Panc1 (cell line): ENCODE measurements around the gene ABHD12. TPM values are rescaled to one million over a fixed set of nuclear protein-coding genes. Genes with fewer than 3 reads are reported as not detected.

Source experiments
- ATAC-seq: fragments of 200-7000 bp; cut with Tn5 transposase; 2 replicates; pipeline ENCODE4 v1.9.1; 2020; ENCODE audit warnings: mild to moderate bottlenecking, moderate library complexity
- BruUV-seq: library from RNA; stranded (reverse); fragments of 400-500 nt; replicated peaks from 2 replicates; lab custom pipeline; 2021; lab: Mats Ljungman, UMichigan
- CTCF ChIA-PET: fragments of 300-600 bp; sonication (Branson Sonifier 250); formaldehyde crosslinking; loops from one replicate; lab custom pipeline; 2022; ENCODE audit warnings: antibody characterized with exemption; lab: Charles Lee
- POLR2A ChIA-PET: fragments of 300-600 bp; sonication (Branson Sonifier 250); formaldehyde crosslinking; loops from one replicate; lab custom pipeline; 2022; ENCODE audit warnings: antibody characterized with exemption; lab: Charles Lee
- DNase-seq: peaks from one replicate; pipeline ENCODE4 v3.0.0-alpha.2; 2010; ENCODE audit warnings: low read depth, low spot score
- H3K27ac ChIP-seq: 2 replicates; pipeline ENCODE4 v1.5.1; 2011; ENCODE audit warnings: mild to moderate bottlenecking, low read length, inconsistent platforms
- H3K27me3 ChIP-seq: fragments of 200-500 bp; sonication (Bioruptor generic); 2 replicates; pipeline ENCODE4 v1.6.0; 2014; ENCODE audit warnings: low read length, inconsistent platforms; ENCODE audit not compliant: control insufficient read depth, insufficient read depth
- H3K36me3 ChIP-seq: fragments of 200-500 bp; sonication (Bioruptor generic); 2 replicates; pipeline ENCODE4 v1.5.1; 2014; ENCODE audit warnings: inconsistent platforms, mild to moderate bottlenecking, low read length, moderate library complexity; ENCODE audit not compliant: control insufficient read depth, insufficient read depth
- H3K4me1 ChIP-seq: 2 replicates; pipeline ENCODE4 v1.5.1; 2011; ENCODE audit warnings: inconsistent platforms, mild to moderate bottlenecking, low read length, moderate library complexity; ENCODE audit not compliant: control insufficient read depth, insufficient read depth
- H3K4me3 ChIP-seq, 2 experiments: 2 replicates each; pipeline ENCODE4 v1.5.1; 2011 to 2012; ENCODE audit warnings: low read depth in 2 of 2, low read length in 2 of 2, mild to moderate bottlenecking in 2 of 2, inconsistent platforms in 1 of 2, moderate library complexity in 1 of 2
- H3K9me3 ChIP-seq: fragments of 200-500 bp; sonication (Bioruptor generic); 2 replicates; pipeline ENCODE4 v1.5.1; 2014; ENCODE audit warnings: low read depth, mild to moderate bottlenecking, inconsistent platforms, low read length, moderate library complexity; ENCODE audit not compliant: control insufficient read depth, insufficient read depth
- POLR2AphosphoS5 ChIP-seq: IDR thresholded peaks from 2 replicates; pipeline ENCODE4 v1.6.1; 2012; ENCODE audit warnings: mild to moderate bottlenecking, low read depth, low read length, moderate library complexity
- SIN3A ChIP-seq: IDR thresholded peaks from 2 replicates; pipeline ENCODE4 v1.6.1; 2012; ENCODE audit warnings: low read depth, mild to moderate bottlenecking, low read length, moderate library complexity, borderline replicate concordance; ENCODE audit not compliant: insufficient read depth
- TCF7L2 ChIP-seq: IDR thresholded peaks from 2 replicates; pipeline ENCODE4 v1.6.1; 2011; ENCODE audit warnings: mild to moderate bottlenecking, low read depth, low read length, inconsistent platforms
- in situ Hi-C: cut with HindIII; loops from 2 replicates; pipeline ENCODE4 v1.10.0; 2016; ENCODE audit warnings: low sequenced_read_pairs, low pct_unique_long_range_greater_than_20kb
- intact Hi-C: fragments of 100-400 bp; cut with micrococcal nuclease; formaldehyde crosslinking; loops from one replicate; pipeline ENCODE4 v1.10.0; 2022; ENCODE audit not compliant: unreplicated experiment
- total RNA-seq: library from RNA; stranded (reverse); gene quantifications from one replicate; pipeline ENCODE4 v1.2.1, GENCODE V29; 2021; ENCODE audit not compliant: unreplicated experiment
- TF ChIP-seq, protein P1 (sequence below), 2 experiments: IDR thresholded peaks; 2 replicates each; pipeline ENCODE4 v1.6.1; 2011 to 2012; ENCODE audit warnings: low read depth in 2 of 2, control low read depth in 1 of 2, low read length in 1 of 2, mild to moderate bottlenecking in 1 of 2, moderate library complexity in 1 of 2; ENCODE audit not compliant: insufficient read depth in 1 of 2
- TF ChIP-seq, protein P2 (sequence below): fragments of 450-650 bp; IDR thresholded peaks from 2 replicates; pipeline ENCODE4 v1.5.1; 2017; ENCODE audit warnings: mild to moderate bottlenecking

The ABHD12 gene
- total RNA-seq, 1 experiment from 2014 or later, result 90.9 TPM

DNA sequence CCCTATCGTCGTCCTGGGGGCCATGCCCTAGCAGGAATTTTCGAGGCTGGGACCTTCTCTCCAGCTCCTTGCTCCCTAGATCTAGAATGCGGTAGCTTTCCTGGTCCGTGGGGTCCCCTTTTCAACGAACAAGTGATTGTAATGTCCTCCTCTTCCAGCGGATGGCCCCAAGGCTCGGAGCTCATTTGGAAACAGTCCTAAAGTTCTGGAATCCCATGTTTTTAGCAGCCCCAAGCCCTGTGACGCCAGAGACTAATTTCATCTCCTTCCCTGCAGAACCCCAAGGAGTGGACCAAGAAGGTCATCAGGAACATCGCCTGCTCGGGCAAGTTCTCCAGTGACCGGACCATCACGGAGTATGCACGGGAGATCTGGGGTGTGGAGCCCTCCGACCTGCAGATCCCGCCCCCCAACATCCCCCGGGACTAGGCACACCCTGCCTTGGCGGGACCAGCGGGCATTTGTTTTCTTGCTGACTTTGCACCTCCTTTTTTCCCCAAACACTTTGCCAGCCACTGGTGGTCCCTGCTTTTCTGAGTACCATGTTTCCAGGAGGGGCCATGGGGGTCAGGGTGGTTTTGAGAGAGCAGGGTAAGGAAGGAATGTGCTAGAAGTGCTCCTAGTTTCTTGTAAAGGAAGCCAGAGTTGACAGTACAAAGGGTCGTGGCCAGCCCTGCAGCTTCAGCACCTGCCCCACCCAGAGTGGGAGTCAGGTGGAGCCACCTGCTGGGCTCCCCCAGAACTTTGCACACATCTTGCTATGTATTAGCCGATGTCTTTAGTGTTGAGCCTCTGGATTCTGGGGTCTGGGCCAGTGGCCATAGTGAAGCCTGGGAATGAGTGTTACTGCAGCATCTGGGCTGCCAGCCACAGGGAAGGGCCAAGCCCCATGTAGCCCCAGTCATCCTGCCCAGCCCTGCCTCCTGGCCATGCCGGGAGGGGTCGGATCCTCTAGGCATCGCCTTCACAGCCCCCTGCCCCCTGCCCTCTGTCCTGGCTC lies 94.2 kb downstream of the ABHD12 start:
- H3K27ac ChIP-seq, result peak overlapping the region; percentile 79
- intact Hi-C loops, result loop anchor here (10.0 kb wide), 1 partner anchor 302 kb away; the partner anchor contains the start of gene APMAP
- no peak overlapping the region for H3K4me3 ChIP-seq
- CTCF ChIA-PET, result interaction anchor here (0.6 to 1.8 kb wide), 2 partner anchors 19 to 102 kb away, joined by 5 to 9 read pairs; no protein-coding TSS in a partner anchor
- no TSS peak for BruUV-seq
- H3K9me3 ChIP-seq, result no peaks in the 10 kb centered on the region
- in situ Hi-C loops, result no loop called here
- DNase-seq (no peak), ATAC-seq (peak; percentile 8; the same call in 1 of the 2 replicates)
- H3K36me3 ChIP-seq, result 0 out of 2 replicates have a peak, but pooled peaks cover 4% of the 10 kb centered on the region
- no peaks in the 10 kb centered on the region for H3K27me3 ChIP-seq
- POLR2A ChIA-PET, result no interaction called here
- H3K4me1 ChIP-seq, result peaks cover 69% of the 10 kb centered on the region
- TF ChIP-seq, protein P1, sequence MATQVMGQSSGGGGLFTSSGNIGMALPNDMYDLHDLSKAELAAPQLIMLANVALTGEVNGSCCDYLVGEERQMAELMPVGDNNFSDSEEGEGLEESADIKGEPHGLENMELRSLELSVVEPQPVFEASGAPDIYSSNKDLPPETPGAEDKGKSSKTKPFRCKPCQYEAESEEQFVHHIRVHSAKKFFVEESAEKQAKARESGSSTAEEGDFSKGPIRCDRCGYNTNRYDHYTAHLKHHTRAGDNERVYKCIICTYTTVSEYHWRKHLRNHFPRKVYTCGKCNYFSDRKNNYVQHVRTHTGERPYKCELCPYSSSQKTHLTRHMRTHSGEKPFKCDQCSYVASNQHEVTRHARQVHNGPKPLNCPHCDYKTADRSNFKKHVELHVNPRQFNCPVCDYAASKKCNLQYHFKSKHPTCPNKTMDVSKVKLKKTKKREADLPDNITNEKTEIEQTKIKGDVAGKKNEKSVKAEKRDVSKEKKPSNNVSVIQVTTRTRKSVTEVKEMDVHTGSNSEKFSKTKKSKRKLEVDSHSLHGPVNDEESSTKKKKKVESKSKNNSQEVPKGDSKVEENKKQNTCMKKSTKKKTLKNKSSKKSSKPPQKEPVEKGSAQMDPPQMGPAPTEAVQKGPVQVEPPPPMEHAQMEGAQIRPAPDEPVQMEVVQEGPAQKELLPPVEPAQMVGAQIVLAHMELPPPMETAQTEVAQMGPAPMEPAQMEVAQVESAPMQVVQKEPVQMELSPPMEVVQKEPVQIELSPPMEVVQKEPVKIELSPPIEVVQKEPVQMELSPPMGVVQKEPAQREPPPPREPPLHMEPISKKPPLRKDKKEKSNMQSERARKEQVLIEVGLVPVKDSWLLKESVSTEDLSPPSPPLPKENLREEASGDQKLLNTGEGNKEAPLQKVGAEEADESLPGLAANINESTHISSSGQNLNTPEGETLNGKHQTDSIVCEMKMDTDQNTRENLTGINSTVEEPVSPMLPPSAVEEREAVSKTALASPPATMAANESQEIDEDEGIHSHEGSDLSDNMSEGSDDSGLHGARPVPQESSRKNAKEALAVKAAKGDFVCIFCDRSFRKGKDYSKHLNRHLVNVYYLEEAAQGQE (IDR thresholded peaks at IDR 0.05; ENCODE audit: insufficient read depth in 1 of 2, low read depth in 2 of 2, low read length in 1 of 2), result no peak
- TF ChIP-seq, protein P2, sequence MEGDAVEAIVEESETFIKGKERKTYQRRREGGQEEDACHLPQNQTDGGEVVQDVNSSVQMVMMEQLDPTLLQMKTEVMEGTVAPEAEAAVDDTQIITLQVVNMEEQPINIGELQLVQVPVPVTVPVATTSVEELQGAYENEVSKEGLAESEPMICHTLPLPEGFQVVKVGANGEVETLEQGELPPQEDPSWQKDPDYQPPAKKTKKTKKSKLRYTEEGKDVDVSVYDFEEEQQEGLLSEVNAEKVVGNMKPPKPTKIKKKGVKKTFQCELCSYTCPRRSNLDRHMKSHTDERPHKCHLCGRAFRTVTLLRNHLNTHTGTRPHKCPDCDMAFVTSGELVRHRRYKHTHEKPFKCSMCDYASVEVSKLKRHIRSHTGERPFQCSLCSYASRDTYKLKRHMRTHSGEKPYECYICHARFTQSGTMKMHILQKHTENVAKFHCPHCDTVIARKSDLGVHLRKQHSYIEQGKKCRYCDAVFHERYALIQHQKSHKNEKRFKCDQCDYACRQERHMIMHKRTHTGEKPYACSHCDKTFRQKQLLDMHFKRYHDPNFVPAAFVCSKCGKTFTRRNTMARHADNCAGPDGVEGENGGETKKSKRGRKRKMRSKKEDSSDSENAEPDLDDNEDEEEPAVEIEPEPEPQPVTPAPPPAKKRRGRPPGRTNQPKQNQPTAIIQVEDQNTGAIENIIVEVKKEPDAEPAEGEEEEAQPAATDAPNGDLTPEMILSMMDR, result peak; percentile 76

DNA sequence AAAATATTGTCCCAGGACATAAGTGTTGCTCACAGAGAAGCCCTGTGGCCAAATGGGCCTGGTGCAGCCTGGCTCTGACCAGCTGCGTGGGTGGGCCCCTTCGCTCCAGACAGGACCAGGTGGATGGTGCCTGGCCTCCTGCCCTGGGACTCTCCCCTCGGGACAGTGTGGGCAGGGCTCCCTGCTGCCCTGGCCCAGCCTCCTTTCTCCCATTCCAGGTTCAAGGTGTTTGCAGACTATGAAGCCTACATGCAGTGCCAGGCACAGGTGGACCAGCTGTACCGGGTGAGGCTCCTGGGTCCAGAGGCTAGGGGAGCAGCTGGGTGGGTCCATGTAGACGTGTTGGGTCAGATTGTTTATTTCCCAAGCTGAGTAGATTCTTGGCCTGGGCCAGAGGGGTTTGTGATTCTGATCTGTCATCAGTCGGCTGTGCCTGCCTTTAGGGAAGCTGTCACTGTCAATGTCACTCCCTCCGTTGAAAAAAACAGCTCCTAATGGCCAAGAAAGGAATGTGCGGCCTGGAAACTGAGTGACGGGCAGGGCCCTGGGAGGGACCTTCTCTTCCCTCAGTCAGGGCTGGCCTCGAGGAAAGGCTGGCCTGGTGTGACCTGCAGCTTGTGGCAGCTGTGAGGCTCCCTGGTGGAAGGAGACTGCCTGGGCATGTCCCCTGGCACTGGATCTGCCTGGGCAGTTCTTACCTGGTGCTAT lies 95.1 kb downstream of the ABHD12 start:
- DNase-seq (no peak), ATAC-seq (0 out of 2 replicates have a peak, but pooled peaks have one; percentile 5)
- H3K9me3 ChIP-seq, result no peaks in the 10 kb centered on the region
- H3K4me3 ChIP-seq, result no peak overlapping the region
- H3K4me1 ChIP-seq, result peaks cover 60% of the 10 kb centered on the region
- POLR2A ChIA-PET, result interaction anchor here (0.5 to 0.6 kb wide), 2 partner anchors 32 to 142 kb away, joined by 5 to 10 read pairs; no protein-coding TSS in a partner anchor
- H3K27ac ChIP-seq, result peak overlapping the region; percentile 70; the same call in 1 of the 2 replicates
- in situ Hi-C loops, result no loop called here
- H3K36me3 ChIP-seq, result peaks cover 6% of the 10 kb centered on the region; the same call in 1 of the 2 replicates
- no peaks in the 10 kb centered on the region for H3K27me3 ChIP-seq
- CTCF ChIA-PET, result interaction anchor here (0.6 to 1.8 kb wide), 2 partner anchors 20 to 103 kb away, joined by 5 to 9 read pairs; no protein-coding TSS in a partner anchor
- intact Hi-C loops, result loop anchor here (10.0 kb wide), 1 partner anchor 301 kb away; the partner anchor contains the start of gene APMAP
- no TSS peak for BruUV-seq
- TF ChIP-seq, protein P1 (IDR thresholded peaks at IDR 0.05; ENCODE audit: insufficient read depth in 1 of 2, low read depth in 2 of 2, low read length in 1 of 2), result no peak
- TF ChIP-seq POLR2AphosphoS5 (peak; percentile 15), TCF7L2 (no peak), SIN3A (no peak)
- TF ChIP-seq, protein P2, result no peak
